ENCODE results near the gene GDPD5. TPM values are rescaled to one million over a fixed set of nuclear protein-coding genes. Genes with fewer than 3 reads are reported as not detected.

GDPD5 gene
- total RNA-seq, 1 experiment from 2014 or later, result 12.2 TPM

DNA sequence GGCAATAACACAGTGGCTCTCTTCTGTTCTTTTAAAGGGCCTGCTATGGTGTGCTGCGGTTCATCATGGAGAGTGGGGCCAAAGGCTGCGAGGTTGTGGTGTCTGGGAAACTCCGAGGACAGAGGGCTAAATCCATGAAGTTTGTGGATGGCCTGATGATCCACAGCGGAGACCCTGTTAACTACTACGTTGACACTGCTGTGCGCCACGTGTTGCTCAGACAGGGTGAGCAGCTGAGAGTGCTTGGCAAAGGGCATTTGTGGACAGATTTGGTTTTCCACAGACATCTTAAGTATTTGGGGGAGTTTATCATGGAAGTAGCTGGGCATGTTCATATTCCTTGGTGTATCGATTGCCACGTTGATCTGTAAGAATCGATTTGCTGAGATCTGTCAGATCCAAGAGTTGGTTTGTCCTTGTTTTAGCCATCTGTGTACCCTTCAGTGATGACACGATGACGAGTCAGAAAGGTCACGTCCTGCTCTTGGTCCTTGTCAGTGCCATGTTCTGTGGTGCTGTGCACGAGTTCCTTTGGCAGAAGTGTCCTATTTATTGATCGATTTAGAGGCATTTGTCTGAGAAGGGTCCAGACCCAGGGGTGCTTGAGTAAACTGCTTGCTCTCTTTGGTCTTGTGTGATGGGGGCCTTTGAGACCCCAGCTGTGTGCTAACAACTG lies 121.6 kb downstream of the GDPD5 start:
- H3K27me3 Mint-ChIP-seq (ENCODE audit: low read depth), result no peaks in the 10 kb centered on the region
- H3K36me3 Mint-ChIP-seq, result peaks cover 93% of the 10 kb centered on the region
- no peak overlapping the region for H3K4me3 Mint-ChIP-seq
- ChIA-PET CTCF (no interaction called here), POLR2A (no interaction called here)
- H3K9me3 Mint-ChIP-seq, result peaks cover 3% of the 10 kb centered on the region; the same call in 1 of the 2 replicates
- peak overlapping the region; percentile 88 for H3K27ac Mint-ChIP-seq
- peaks cover 44% of the 10 kb centered on the region for H3K4me1 Mint-ChIP-seq
- no peak for DNase-seq (ENCODE audit: low spot score)
- ATAC-seq, result no peak
- TF ChIP-seq ZNF317 (CRISPR knock-in tag; IDR thresholded peaks at IDR 0.05; ENCODE audit: borderline replicate concordance, low read depth) (no peak), NFE2L1 (CRISPR knock-in tag; IDR thresholded peaks at IDR 0.05) (no peak), FOXP1 (CRISPR knock-in tag; IDR thresholded peaks at IDR 0.05; ENCODE audit: borderline replicate concordance) (no peak), SMAD4 (CRISPR knock-in tag; IDR thresholded peaks at IDR 0.05) (no peak), GABPB1 (CRISPR knock-in tag; IDR thresholded peaks at IDR 0.05) (no peak)
- TF ChIP-seq, protein P1, sequence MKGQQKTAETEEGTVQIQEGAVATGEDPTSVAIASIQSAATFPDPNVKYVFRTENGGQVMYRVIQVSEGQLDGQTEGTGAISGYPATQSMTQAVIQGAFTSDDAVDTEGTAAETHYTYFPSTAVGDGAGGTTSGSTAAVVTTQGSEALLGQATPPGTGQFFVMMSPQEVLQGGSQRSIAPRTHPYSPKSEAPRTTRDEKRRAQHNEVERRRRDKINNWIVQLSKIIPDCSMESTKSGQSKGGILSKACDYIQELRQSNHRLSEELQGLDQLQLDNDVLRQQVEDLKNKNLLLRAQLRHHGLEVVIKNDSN (CRISPR knock-in tag; IDR thresholded peaks at IDR 0.05), result no peak

- Mint-ChIP-seq H3K9me3 (peaks cover 3% of the 10 kb centered on the region; the same call in 1 of the 2 replicates), H3K27ac (peak overlapping the region; percentile 92), H3K27me3 (ENCODE audit: low read depth) (no peaks in the 10 kb centered on the region), H3K4me3 (peak overlapping the region; percentile 100), H3K4me1 (peaks cover 44% of the 10 kb centered on the region), H3K36me3 (peaks cover 85% of the 10 kb centered on the region)
- CTCF ChIA-PET, result no interaction called here
- ATAC-seq (no peak), DNase-seq (ENCODE audit: low spot score) (no peak)
- TF ChIP-seq CBFB (CRISPR knock-in tag; IDR thresholded peaks at IDR 0.05; ENCODE audit: low read depth) (no peak), SOX15 (CRISPR knock-in tag; IDR thresholded peaks at IDR 0.05) (no peak), OVOL2 (CRISPR knock-in tag; IDR thresholded peaks at IDR 0.05; ENCODE audit: borderline replicate concordance) (no peak), FOXJ3 (CRISPR knock-in tag; IDR thresholded peaks at IDR 0.05; ENCODE audit: borderline replicate concordance) (no peak), ZNF532 (CRISPR knock-in tag; IDR thresholded peaks at IDR 0.05; ENCODE audit: borderline replicate concordance) (peak; percentile 13; the same call in 1 of the 2 replicates)
- POLR2A ChIA-PET, result no interaction called here
Observed at GRCh38 chr11:75403037-75403436, 122.7 kb downstream of the GDPD5 start.

GRCh38 chr11:75402002-75402773 lies 123.6 kb downstream of the GDPD5 start:
- Mint-ChIP-seq H3K36me3 (peaks cover 79% of the 10 kb centered on the region), H3K4me1 (peaks cover 40% of the 10 kb centered on the region), H3K27ac (peak overlapping the region; percentile 92), H3K9me3 (no peaks in the 10 kb centered on the region), H3K27me3 (ENCODE audit: low read depth) (no peaks in the 10 kb centered on the region), H3K4me3 (peak overlapping the region; percentile 100)
- ChIA-PET CTCF (no interaction called here), POLR2A (no interaction called here)
- ATAC-seq (no peak), DNase-seq (ENCODE audit: low spot score) (no peak)
- no peak for TF ChIP-seq HMGA2 (CRISPR knock-in tag; IDR thresholded peaks at IDR 0.05)
- TF ChIP-seq ESRRA (CRISPR knock-in tag; IDR thresholded peaks at IDR 0.05; ENCODE audit: borderline replicate concordance), result no peak
- no peak for TF ChIP-seq NFE2L1 (CRISPR knock-in tag; IDR thresholded peaks at IDR 0.05)
- TF ChIP-seq, protein P2, sequence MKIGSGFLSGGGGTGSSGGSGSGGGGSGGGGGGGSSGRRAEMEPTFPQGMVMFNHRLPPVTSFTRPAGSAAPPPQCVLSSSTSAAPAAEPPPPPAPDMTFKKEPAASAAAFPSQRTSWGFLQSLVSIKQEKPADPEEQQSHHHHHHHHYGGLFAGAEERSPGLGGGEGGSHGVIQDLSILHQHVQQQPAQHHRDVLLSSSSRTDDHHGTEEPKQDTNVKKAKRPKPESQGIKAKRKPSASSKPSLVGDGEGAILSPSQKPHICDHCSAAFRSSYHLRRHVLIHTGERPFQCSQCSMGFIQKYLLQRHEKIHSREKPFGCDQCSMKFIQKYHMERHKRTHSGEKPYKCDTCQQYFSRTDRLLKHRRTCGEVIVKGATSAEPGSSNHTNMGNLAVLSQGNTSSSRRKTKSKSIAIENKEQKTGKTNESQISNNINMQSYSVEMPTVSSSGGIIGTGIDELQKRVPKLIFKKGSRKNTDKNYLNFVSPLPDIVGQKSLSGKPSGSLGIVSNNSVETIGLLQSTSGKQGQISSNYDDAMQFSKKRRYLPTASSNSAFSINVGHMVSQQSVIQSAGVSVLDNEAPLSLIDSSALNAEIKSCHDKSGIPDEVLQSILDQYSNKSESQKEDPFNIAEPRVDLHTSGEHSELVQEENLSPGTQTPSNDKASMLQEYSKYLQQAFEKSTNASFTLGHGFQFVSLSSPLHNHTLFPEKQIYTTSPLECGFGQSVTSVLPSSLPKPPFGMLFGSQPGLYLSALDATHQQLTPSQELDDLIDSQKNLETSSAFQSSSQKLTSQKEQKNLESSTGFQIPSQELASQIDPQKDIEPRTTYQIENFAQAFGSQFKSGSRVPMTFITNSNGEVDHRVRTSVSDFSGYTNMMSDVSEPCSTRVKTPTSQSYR (CRISPR knock-in tag; IDR thresholded peaks at IDR 0.05), result no peak
- no peak for TF ChIP-seq TCF7 (CRISPR knock-in tag; IDR thresholded peaks at IDR 0.05; ENCODE audit: low read depth)
- TF ChIP-seq, protein P3, sequence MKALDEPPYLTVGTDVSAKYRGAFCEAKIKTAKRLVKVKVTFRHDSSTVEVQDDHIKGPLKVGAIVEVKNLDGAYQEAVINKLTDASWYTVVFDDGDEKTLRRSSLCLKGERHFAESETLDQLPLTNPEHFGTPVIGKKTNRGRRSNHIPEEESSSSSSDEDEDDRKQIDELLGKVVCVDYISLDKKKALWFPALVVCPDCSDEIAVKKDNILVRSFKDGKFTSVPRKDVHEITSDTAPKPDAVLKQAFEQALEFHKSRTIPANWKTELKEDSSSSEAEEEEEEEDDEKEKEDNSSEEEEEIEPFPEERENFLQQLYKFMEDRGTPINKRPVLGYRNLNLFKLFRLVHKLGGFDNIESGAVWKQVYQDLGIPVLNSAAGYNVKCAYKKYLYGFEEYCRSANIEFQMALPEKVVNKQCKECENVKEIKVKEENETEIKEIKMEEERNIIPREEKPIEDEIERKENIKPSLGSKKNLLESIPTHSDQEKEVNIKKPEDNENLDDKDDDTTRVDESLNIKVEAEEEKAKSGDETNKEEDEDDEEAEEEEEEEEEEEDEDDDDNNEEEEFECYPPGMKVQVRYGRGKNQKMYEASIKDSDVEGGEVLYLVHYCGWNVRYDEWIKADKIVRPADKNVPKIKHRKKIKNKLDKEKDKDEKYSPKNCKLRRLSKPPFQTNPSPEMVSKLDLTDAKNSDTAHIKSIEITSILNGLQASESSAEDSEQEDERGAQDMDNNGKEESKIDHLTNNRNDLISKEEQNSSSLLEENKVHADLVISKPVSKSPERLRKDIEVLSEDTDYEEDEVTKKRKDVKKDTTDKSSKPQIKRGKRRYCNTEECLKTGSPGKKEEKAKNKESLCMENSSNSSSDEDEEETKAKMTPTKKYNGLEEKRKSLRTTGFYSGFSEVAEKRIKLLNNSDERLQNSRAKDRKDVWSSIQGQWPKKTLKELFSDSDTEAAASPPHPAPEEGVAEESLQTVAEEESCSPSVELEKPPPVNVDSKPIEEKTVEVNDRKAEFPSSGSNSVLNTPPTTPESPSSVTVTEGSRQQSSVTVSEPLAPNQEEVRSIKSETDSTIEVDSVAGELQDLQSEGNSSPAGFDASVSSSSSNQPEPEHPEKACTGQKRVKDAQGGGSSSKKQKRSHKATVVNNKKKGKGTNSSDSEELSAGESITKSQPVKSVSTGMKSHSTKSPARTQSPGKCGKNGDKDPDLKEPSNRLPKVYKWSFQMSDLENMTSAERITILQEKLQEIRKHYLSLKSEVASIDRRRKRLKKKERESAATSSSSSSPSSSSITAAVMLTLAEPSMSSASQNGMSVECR (CRISPR knock-in tag; IDR thresholded peaks at IDR 0.05; ENCODE audit: borderline replicate concordance), result no peak
- no peak for TF ChIP-seq E2F1 (CRISPR knock-in tag; IDR thresholded peaks at IDR 0.05)
